ENCODE measurements around the gene RPL21.
"Not testable (repeated sequence)": the region's sequence is repeated elsewhere in the genome, so short reads cannot be mapped to it uniquely, and the experiment has no call there.

RPL21 gene

DNA sequence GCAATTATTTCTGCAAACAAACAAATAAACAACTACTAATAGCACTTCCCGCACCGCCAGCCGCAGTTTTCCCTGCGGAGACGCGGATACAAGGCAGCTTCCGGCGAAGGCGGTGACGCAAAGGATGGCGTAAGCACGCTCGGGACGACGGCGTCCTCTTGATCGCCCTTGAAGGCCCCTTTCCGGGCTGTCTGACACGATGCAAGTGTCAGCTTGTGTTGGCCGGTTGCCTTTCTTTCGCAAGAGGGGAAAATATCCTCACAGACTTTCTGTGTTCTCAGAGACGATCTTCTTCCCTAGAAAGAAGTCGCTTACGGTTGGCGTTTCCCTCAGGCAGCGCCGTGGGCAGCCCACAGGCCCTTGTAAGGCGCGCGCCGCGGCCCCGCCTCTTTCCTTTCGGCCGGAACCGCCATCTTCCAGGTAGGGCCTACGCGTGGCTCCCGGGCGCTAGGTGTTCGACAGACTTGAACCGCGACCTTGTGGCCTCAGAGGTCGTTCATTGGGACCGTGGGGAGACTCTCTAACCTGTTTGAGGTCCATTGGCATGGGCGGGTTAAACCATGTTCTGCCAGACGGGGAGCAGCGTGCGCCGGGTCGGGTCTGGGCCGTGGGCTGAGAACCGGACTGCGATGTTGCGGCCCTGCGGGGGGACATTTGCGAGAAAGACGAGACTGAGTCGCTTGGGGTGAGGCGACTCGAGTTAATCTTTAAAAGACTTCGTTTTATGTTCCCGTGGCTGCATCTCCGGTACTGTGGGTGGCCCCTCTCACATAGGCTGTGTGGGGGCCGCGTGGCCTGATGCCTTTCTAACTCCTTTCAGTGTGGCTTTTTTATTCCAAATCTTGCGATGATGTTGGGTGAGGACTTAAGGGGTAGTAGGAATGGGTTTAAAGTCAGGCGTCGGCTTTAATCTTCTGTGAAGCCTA, at the start of gene RPL21:
RPL21 (plus strand) TSS at position 393 of the 926 bp plus-strand sequence. CDS start 2,219 bp downstream, outside the sequence.
- peak; percentile 96 for DNase-seq (ENCODE audit: extremely low read depth, low read depth)
- TF ChIP-seq, protein P1, sequence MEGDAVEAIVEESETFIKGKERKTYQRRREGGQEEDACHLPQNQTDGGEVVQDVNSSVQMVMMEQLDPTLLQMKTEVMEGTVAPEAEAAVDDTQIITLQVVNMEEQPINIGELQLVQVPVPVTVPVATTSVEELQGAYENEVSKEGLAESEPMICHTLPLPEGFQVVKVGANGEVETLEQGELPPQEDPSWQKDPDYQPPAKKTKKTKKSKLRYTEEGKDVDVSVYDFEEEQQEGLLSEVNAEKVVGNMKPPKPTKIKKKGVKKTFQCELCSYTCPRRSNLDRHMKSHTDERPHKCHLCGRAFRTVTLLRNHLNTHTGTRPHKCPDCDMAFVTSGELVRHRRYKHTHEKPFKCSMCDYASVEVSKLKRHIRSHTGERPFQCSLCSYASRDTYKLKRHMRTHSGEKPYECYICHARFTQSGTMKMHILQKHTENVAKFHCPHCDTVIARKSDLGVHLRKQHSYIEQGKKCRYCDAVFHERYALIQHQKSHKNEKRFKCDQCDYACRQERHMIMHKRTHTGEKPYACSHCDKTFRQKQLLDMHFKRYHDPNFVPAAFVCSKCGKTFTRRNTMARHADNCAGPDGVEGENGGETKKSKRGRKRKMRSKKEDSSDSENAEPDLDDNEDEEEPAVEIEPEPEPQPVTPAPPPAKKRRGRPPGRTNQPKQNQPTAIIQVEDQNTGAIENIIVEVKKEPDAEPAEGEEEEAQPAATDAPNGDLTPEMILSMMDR (IDR thresholded peaks at IDR 0.05; ENCODE audit: low read depth, low read length) = no peak

DNA sequence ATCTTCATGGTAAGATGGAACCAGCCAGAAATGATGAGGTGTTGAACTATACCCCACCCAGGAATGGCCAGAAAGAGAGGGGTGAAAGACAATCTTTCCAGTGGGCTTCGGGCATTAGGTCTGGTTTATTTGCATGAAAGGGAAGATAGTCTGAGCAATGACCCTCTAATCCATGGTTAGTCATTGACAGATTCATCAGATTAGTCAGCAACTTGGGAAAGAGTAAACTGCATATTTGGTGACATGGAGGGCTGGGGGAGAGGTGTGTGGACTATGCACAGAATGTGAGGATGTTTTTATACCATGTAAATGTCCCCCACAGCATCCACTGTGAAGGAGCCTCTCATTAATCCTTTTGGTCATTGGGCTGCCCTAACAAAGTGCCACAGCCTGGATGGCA, 49.7 kb upstream of the RPL21 start:
- DNase-seq (ENCODE audit: extremely low read depth, low read depth) = no peak
- TF ChIP-seq, protein P1 (IDR thresholded peaks at IDR 0.05; ENCODE audit: low read depth, low read length) = no peak

DNA sequence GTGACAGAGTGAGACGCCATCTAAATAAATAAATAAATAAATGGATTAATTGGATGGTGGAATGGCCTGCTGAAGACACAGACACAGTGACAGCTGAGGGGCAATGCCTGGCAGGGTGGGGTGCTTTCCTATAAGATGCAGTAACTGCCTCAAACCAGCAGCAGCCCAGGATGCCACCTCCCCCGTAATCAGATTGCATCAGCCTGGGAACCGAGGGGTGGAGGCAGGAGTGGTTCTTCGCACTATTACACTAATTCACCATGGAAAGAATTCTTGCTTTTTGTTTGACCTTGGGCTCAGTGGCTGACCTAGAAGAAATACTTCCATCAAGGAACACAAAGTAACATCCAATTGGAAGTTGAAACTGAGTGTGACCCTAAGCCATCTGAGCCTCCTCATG, 48.2 kb upstream of the RPL21 start:
- TF ChIP-seq, protein P1 (IDR thresholded peaks at IDR 0.05; ENCODE audit: low read depth, low read length) = no peak
- DNase-seq (ENCODE audit: extremely low read depth, low read depth) = no peak

DNA sequence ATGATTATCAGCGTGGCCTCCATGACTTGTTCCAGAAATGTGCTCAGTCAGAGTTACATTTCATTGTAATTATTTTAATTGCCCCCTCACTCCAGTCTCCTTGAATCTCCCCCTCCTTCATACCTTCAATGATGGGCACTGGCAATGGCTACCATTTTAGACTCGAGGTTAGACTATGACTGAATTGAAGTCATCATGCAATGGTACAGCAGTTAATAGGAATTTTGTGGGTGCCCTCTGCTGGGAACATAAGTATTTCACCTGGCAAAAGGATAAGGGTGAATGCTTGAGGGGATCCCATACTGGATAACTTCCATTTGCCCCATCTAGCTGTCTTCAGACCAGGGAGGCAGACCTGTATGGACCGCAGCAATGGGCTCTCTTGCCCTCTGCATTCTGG, 47.5 kb upstream of the RPL21 start:
- DNase-seq (ENCODE audit: extremely low read depth, low read depth) = no peak
- TF ChIP-seq, protein P1 (IDR thresholded peaks at IDR 0.05; ENCODE audit: low read depth, low read length) = no peak; the same call in none of the 2 replicates

DNA sequence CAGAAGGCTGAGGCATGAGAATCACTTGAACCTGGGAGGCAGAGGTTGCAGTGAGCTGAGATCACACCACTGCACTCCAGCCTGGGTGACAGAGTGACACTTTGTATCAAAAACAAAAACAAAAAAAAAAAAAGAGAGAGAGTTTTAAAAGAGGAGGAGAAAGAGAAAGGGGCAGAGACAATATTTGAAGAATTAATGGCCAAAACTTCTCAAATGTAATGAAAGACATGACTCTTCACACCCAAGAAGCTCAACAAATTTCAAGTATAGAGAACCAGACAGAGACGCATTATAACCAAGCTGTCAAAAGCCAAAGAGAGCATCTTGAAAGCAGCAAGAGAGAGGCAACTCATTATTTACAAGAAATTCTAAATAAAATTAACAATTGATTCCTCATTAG, 42.8 kb upstream of the RPL21 start:
- DNase-seq (ENCODE audit: extremely low read depth, low read depth) = no peak
- TF ChIP-seq, protein P1 (IDR thresholded peaks at IDR 0.05; ENCODE audit: low read depth, low read length) = no peak

DNA sequence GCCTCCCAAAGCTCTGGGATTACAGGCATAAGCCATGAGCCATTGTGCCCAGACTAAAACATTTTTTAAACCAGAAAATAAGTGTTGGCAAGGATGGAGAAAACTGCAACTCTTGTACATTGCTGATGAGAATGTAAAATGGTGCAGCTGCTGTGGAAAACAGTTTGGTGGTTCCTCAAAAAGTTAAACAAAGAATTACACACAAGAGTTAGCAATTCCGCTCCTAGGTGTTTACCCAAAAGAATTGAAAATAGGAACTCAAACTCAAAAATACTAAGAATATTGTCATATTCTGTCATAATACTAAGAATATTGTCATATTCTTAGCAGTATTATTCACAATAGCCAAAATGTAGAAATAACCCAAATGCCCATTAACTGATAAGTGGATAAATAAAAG, 40.1 kb upstream of the RPL21 start:
- DNase-seq (ENCODE audit: extremely low read depth, low read depth) = no peak
- TF ChIP-seq, protein P1 (IDR thresholded peaks at IDR 0.05; ENCODE audit: low read depth, low read length) = no peak

DNA sequence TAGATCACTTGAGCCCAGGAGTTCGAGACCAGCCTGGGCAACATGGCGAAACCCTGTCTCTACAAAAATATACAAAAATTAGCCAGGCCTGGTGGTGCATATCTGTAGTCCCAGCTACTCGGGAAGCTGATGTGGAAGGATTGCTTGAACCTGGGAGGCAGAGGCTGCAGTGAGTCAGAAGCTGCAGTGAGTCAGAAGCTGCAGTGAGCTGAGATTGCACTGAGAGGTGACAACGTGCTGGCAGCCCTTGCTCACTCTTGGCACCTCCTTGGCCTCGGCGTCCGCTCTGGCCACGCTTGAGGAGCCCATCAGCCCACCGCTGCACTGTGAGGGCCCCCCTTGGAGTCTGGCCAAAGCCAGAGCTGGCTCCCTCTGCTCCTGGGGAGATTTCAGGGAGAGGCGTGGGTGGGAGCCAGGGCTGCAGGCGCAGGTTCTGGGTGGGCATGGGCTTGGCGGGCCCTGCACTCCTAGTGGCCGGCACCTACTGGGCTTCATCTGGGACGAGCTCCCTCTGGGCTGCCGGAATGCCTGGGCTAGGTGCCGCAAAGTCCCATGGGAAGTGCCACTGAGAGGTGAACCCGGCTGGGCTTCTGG, 39.5 kb upstream of the RPL21 start:
- DNase-seq (ENCODE audit: extremely low read depth, low read depth) = no peak
- TF ChIP-seq, protein P1 (IDR thresholded peaks at IDR 0.05; ENCODE audit: low read depth, low read length) = no peak

DNA sequence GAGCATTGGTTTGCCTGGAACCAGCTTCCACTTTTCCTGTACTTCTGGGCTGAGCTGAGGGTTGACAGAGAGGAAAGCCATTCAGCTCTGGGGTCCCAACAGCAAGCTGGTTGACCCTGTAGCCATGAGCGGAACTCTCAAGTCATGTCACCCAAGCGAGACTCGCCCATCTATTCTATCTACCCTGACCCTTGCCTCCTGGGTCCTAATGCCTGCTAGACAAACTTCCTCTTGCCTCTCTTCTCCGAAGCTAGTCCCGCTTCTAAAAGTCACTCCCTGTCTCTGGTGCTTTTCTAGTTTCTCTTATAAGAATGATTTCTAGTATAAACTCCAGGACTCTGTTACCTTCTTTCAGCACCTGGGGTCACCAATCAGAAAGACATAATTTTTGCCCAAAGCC, 38.0 kb upstream of the RPL21 start:
- DNase-seq (ENCODE audit: extremely low read depth, low read depth) = not testable (repeated sequence)

DNA sequence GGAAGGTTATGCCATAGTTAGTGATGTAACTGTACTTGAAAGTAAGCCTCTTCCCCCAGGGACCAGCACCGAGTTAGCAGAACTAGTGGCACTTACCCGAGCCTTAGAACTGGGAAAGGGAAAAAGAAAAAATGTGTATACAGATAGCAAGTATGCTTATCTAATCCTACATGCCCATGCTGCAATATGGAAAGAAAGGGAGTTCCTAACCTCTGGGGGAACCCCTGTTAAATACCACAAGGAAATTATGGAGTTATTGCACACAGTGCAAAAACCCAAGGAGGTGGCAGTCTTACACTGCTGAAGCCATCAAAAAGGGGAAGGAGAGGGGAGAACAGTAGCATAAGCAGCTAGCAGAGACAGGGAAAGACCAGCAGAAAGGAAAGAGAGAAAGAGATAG, 33.6 kb upstream of the RPL21 start:
- DNase-seq (ENCODE audit: extremely low read depth, low read depth) = not testable (repeated sequence)

DNA sequence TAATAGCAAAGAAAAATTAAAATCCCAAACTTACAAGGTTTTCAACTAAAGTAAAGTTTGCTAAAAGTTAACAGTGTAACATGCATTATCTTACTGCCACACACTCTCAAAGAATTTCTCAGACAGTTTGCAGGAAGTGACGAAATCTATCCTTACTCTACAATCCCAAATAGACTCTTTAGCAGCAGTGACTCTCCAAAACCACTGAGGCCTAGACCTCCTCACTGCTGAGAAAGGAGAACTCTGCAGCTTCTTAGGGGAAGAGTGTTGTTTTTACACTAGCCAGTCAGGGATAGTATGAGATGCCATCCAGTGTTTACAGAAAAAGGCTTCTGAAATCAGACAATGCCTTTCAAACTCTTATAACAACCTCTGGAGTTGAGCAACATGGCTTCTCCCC, 32.5 kb upstream of the RPL21 start:
- DNase-seq (ENCODE audit: extremely low read depth, low read depth) = not testable (repeated sequence)
